Adipocyte (in vitro differentiated cells): Measurements from ENCODE around the gene NCR1.
"Not testable (repeated sequence)": the region's sequence is repeated elsewhere in the genome, so short reads cannot be mapped to it uniquely, and the experiment has no call there.

ENCODE experiments used
- DNase-seq: peaks from one replicate; pipeline ENCODE4 v3.0.0-alpha.2; 2015; ENCODE audit warnings: low read depth
- H3K27me3 ChIP-seq: replicated peaks from 2 replicates; pipeline ENCODE4 v1.7.0; 2013; ENCODE audit warnings: mild to moderate bottlenecking, low read length, moderate library complexity; ENCODE audit not compliant: control insufficient read depth, insufficient read depth
- H3K36me3 ChIP-seq: 2 replicates; pipeline ENCODE4 v1.7.0; 2013; ENCODE audit warnings: low read length, mild to moderate bottlenecking, moderate library complexity; ENCODE audit not compliant: control insufficient read depth, insufficient read depth, severe bottlenecking
- H3K4me1 ChIP-seq: 2 replicates; pipeline ENCODE4 v1.7.0; 2013; ENCODE audit warnings: mild to moderate bottlenecking, low read length, moderate library complexity; ENCODE audit not compliant: control insufficient read depth, insufficient read depth
- H3K4me3 ChIP-seq: 2 replicates; pipeline ENCODE4 v1.7.0; 2013; ENCODE audit warnings: mild to moderate bottlenecking, low read length, moderate library complexity
- H3K9ac ChIP-seq: 2 replicates; pipeline ENCODE4 v1.7.0; 2013; ENCODE audit warnings: mild to moderate bottlenecking, low read length, moderate library complexity
- H3K9me3 ChIP-seq: 2 replicates; pipeline ENCODE4 v1.7.0; 2013; ENCODE audit warnings: mild to moderate bottlenecking, low read length, moderate library complexity; ENCODE audit not compliant: control insufficient read depth

Gene NCR1

GRCh38 chr19:54905803-54906511 is at the start of gene NCR1:
NCR1 (plus strand) TSS chr19:54906148; CDS start chr19:54906188, 40 bp downstream.
- no peak within 1 kb of the TSS for H3K4me3 ChIP-seq
- no peaks in the 10 kb centered on the region for H3K36me3 ChIP-seq
- no peaks in the 10 kb centered on the region for H3K27me3 ChIP-seq
- H3K9me3 ChIP-seq: no peaks in the 10 kb centered on the region
- no peak for DNase-seq
- no peak within 1 kb of the TSS for H3K9ac ChIP-seq
- no peaks in the 10 kb centered on the region for H3K4me1 ChIP-seq

- not testable (repeated sequence) for H3K4me3 ChIP-seq, H3K9me3 ChIP-seq, DNase-seq, H3K4me1 ChIP-seq, H3K27me3 ChIP-seq, H3K9ac ChIP-seq, H3K36me3 ChIP-seq
Observed at GRCh38 chr19:54858476-54858875, 47.5 kb upstream of the NCR1 start.

- not testable (repeated sequence) for H3K4me3 ChIP-seq, H3K4me1 ChIP-seq, H3K9ac ChIP-seq, H3K9me3 ChIP-seq, H3K36me3 ChIP-seq, DNase-seq, H3K27me3 ChIP-seq
Observed at GRCh38 chr19:54859421-54859820, 46.5 kb upstream of the NCR1 start.

- not testable (repeated sequence) for H3K36me3 ChIP-seq, H3K27me3 ChIP-seq, H3K9ac ChIP-seq, H3K4me1 ChIP-seq, DNase-seq, H3K9me3 ChIP-seq, H3K4me3 ChIP-seq
Observed at GRCh38 chr19:54863459-54863858, 42.5 kb upstream of the NCR1 start.

GRCh38 chr19:54871696-54872095 is 34.3 kb upstream of the NCR1 start:
- Histone ChIP-seq H3K9me3 (peaks cover 2% of the 10 kb centered on the region), H3K9ac (no peak overlapping the region), H3K4me3 (no peak overlapping the region), H3K36me3 (no peaks in the 10 kb centered on the region), H3K4me1 (no peaks in the 10 kb centered on the region), H3K27me3 (no peaks in the 10 kb centered on the region)
- DNase-seq: no peak

- Histone ChIP-seq H3K4me3 (no peak within 1 kb of the TSS), H3K36me3 (no peaks in the 10 kb centered on the region), H3K4me1 (no peaks in the 10 kb centered on the region), H3K9ac (no peak within 1 kb of the TSS), H3K27me3 (no peaks in the 10 kb centered on the region), H3K9me3 (no peaks in the 10 kb centered on the region)
- DNase-seq: no peak
Observed at GRCh38 chr19:54873990-54874389, 32.0 kb upstream of the NCR1 start, which contains the start of gene FCAR. FCAR (plus strand) TSS chr19:54874235; CDS start chr19:54874290, 55 bp downstream.

- Histone ChIP-seq H3K36me3 (no peaks in the 10 kb centered on the region), H3K4me1 (no peaks in the 10 kb centered on the region)
Observed at GRCh38 chr19:54875506-54875905, 30.4 kb upstream of the NCR1 start.

GRCh38 chr19:54877471-54877870 is 28.5 kb upstream of the NCR1 start:
- no peaks in the 10 kb centered on the region for H3K36me3 ChIP-seq
- no peak overlapping the region for H3K9ac ChIP-seq
- DNase-seq: no peak
- no peaks in the 10 kb centered on the region for H3K4me1 ChIP-seq
- H3K9me3 ChIP-seq: no peaks in the 10 kb centered on the region
- H3K27me3 ChIP-seq: no peaks in the 10 kb centered on the region
- no peak overlapping the region for H3K4me3 ChIP-seq

More at GRCh38 chr19:54875506-54875905, 30.4 kb upstream of the NCR1 start:
- Histone ChIP-seq H3K9ac (no peak overlapping the region), H3K9me3 (no peaks in the 10 kb centered on the region), H3K4me3 (no peak overlapping the region), H3K27me3 (no peaks in the 10 kb centered on the region)
- no peak for DNase-seq

GRCh38 chr19:54881884-54882283 is 24.1 kb upstream of the NCR1 start:
- Histone ChIP-seq H3K27me3 (no peaks in the 10 kb centered on the region), H3K4me1 (no peaks in the 10 kb centered on the region), H3K4me3 (no peak overlapping the region), H3K9me3 (no peaks in the 10 kb centered on the region), H3K36me3 (no peaks in the 10 kb centered on the region), H3K9ac (no peak overlapping the region)
- DNase-seq: no peak

- H3K36me3 ChIP-seq: no peaks in the 10 kb centered on the region
- no peak for DNase-seq
Observed at GRCh38 chr19:54882758-54883157, 23.2 kb upstream of the NCR1 start.

GRCh38 chr19:54883228-54883627 is 22.7 kb upstream of the NCR1 start:
- H3K4me1 ChIP-seq: no peaks in the 10 kb centered on the region
- no peak overlapping the region for H3K4me3 ChIP-seq
- H3K9me3 ChIP-seq: no peaks in the 10 kb centered on the region
- no peak for DNase-seq
- no peaks in the 10 kb centered on the region for H3K36me3 ChIP-seq
- no peak overlapping the region for H3K9ac ChIP-seq
- H3K27me3 ChIP-seq: no peaks in the 10 kb centered on the region

More at GRCh38 chr19:54882758-54883157, 23.2 kb upstream of the NCR1 start:
- H3K27me3 ChIP-seq: no peaks in the 10 kb centered on the region
- no peaks in the 10 kb centered on the region for H3K9me3 ChIP-seq
- no peaks in the 10 kb centered on the region for H3K4me1 ChIP-seq
- no peak overlapping the region for H3K4me3 ChIP-seq
- no peak overlapping the region for H3K9ac ChIP-seq

GRCh38 chr19:54888239-54888638 is 17.7 kb upstream of the NCR1 start:
- no peaks in the 10 kb centered on the region for H3K36me3 ChIP-seq
- H3K9me3 ChIP-seq: no peaks in the 10 kb centered on the region
- H3K4me3 ChIP-seq: no peak overlapping the region
- H3K9ac ChIP-seq: no peak overlapping the region
- no peaks in the 10 kb centered on the region for H3K27me3 ChIP-seq
- no peaks in the 10 kb centered on the region for H3K4me1 ChIP-seq
- DNase-seq: no peak
